Suprapubic skin (tissue), 3 donors: ENCODE measurements around the gene TNS1.

ENCODE experiments used
- CTCF ChIP-seq, 2 donors: fragments of 200-600 bp in 1 of 2; fragments of 450-650 bp in 1 of 2; sonication (generic) in 1 of 2; IDR thresholded peaks; one replicate each; pipeline ENCODE4 v1.5.1; 2016 to 2019; ENCODE audit warnings: antibody characterized with exemption in 2 of 2, mild to moderate bottlenecking in 1 of 2, moderate library complexity in 1 of 2
- EP300 ChIP-seq: sonication (generic); formaldehyde crosslinking; IDR thresholded peaks from one replicate; pipeline ENCODE4 v1.6.1; 2017; ENCODE audit warnings: antibody characterized with exemption

DNA sequence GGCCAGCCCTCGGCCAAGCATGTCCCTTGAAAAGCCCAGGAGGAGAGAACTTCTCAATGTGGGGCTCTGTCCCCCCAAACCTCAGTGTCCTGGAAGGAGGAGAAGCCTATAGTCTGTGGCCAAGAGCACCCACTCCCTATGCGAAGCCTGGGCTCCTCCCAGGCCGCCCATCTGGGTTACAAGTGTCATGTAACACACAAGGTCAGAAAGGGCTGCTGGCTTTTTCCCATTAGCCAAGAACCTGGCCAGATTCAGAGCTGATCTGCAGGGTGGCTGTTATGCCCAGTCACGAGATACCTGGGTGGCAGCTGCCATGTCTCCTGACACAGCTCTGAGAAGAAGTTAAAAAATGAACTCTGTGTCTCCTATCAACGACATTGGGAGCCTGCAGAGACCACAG is 170.7 kb downstream of the TNS1 start:
- no peak for TF ChIP-seq CTCF (IDR thresholded peaks at IDR 0.05)
- no peak for TF ChIP-seq EP300
